SK-N-SH (cell line): ENCODE data around the gene LIN28B. TPM values are rescaled to one million over a fixed set of nuclear protein-coding genes. Genes with fewer than 3 reads are reported as not detected.

Experiments used
- CTCF ChIA-PET: fragments of 300-600, 350-600 bp; formaldehyde crosslinking; extraction: SDS; loops from one replicate; lab custom pipeline; 2021; lab: Yijun Ruan, JAX
- POLR2A ChIA-PET: fragments of 350-600 bp; sonication (Branson Sonifier 250); formaldehyde crosslinking; extraction: SDS; loops from one replicate; lab custom pipeline; 2020; ENCODE audit warnings: antibody characterized with exemption, inconsistent platforms; lab: Yijun Ruan, JAX
- DNase-seq: peaks from one replicate; pipeline ENCODE4 v3.0.0; 2012
- H2AFZ ChIP-seq: fragments of 200-600 bp; sonication (generic); 2 replicates; pipeline ENCODE4 v1.8.1; 2016; ENCODE audit warnings: antibody characterized with exemption, mild to moderate bottlenecking, low read depth
- H3F3A ChIP-seq: fragments of 200-600 bp; sonication (generic); replicated peaks from 2 replicates; pipeline ENCODE3; 2016; ENCODE audit warnings: antibody characterized with exemption, mild to moderate bottlenecking; ENCODE audit not compliant: insufficient read depth
- H3K27ac ChIP-seq, 2 experiments: fragments of 200-500 bp in 1 of 2; fragments of 200-600 bp in 1 of 2; sonication (Bioruptor generic) in 1 of 2; sonication (generic), shearing (Covaris generic) in 1 of 2; 2 replicates each; pipeline versions ENCODE4 v1.5.1 to v1.6.1; 2014 to 2016; ENCODE audit warnings: low read depth in 2 of 2, inconsistent platforms in 1 of 2, low read length in 1 of 2, mild to moderate bottlenecking in 1 of 2, mixed read lengths in 1 of 2
- H3K27me3 ChIP-seq: fragments of 200-600 bp; sonication (generic), shearing (Covaris generic); 2 replicates; pipeline ENCODE4 v1.6.1; 2016; ENCODE audit warnings: mixed run types; ENCODE audit not compliant: insufficient read depth
- H3K36me3 ChIP-seq, 2 experiments: fragments of 200-500 bp in 1 of 2; fragments of 200-600 bp in 1 of 2; sonication (Bioruptor generic) in 1 of 2; sonication (generic) in 1 of 2; replicated peaks in 1 of 2; 2 replicates each; pipeline versions ENCODE3 to v1.5.1; 2014 to 2016; ENCODE audit warnings: low read length in 1 of 2, mild to moderate bottlenecking in 1 of 2; ENCODE audit not compliant: insufficient read depth in 2 of 2, control insufficient read depth in 1 of 2
- H3K4me1 ChIP-seq, 2 experiments: fragments of 200-500 bp in 1 of 2; fragments of 200-600 bp in 1 of 2; sonication (Bioruptor generic) in 1 of 2; sonication (generic), shearing (Covaris generic) in 1 of 2; 2 replicates each; pipeline versions ENCODE4 v1.5.1 to v1.6.1; 2014 to 2016; ENCODE audit warnings: low read depth in 1 of 2, low read length in 1 of 2, mixed run types in 1 of 2; ENCODE audit not compliant: insufficient read depth in 2 of 2, control insufficient read depth in 1 of 2
- H3K4me2 ChIP-seq: fragments of 200-600 bp; sonication (generic), shearing (Covaris generic); 2 replicates; pipeline ENCODE4 v1.6.1; 2017; ENCODE audit warnings: mixed run types
- H3K4me3 ChIP-seq, 2 experiments: fragments of 200-500 bp in 1 of 2; fragments of 200-600 bp in 1 of 2; sonication (Bioruptor generic) in 1 of 2; sonication (generic), shearing (Covaris generic) in 1 of 2; 2 replicates each; pipeline versions ENCODE4 v1.5.1 to v1.8.1; 2014 to 2016; ENCODE audit warnings: low read depth in 2 of 2, inconsistent platforms in 1 of 2, low read length in 1 of 2, mild to moderate bottlenecking in 1 of 2, mixed read lengths in 1 of 2, moderate library complexity in 1 of 2
- H3K79me2 ChIP-seq: fragments of 200-600 bp; sonication (generic); 2 replicates; pipeline ENCODE4 v1.8.1; 2017; ENCODE audit warnings: mild to moderate bottlenecking; ENCODE audit not compliant: insufficient read depth
- H3K9ac ChIP-seq: fragments of 200-600 bp; sonication (generic); 2 replicates; pipeline ENCODE4 v1.6.1; 2017; ENCODE audit warnings: mixed run types
- H3K9me2 ChIP-seq: fragments of 200-600 bp; sonication (generic); 2 replicates; pipeline ENCODE4 v1.6.1; 2017; ENCODE audit warnings: mixed run types
- H3K9me3 ChIP-seq: fragments of 200-600 bp; sonication (generic); 2 replicates; pipeline ENCODE4 v1.6.1; 2017; ENCODE audit warnings: mixed run types, mild to moderate bottlenecking, moderate library complexity
- H4K20me1 ChIP-seq: fragments of 200-600 bp; sonication (generic); 2 replicates; pipeline ENCODE4 v1.6.1; 2017; ENCODE audit warnings: mild to moderate bottlenecking, mixed run types; ENCODE audit not compliant: insufficient read depth
- CHD2 ChIP-seq: fragments of 150-350 bp; IDR thresholded peaks from 2 replicates; pipeline ENCODE4 v1.6.1; 2018; ENCODE audit warnings: low read length; ENCODE audit not compliant: partially characterized antibody
- CTCF ChIP-seq: fragments of 200-600 bp; sonication (generic); IDR thresholded peaks from 2 replicates; pipeline ENCODE4 v1.6.1; 2017; ENCODE audit warnings: antibody characterized with exemption, mild to moderate bottlenecking, moderate library complexity
- EZH2phosphoT487 ChIP-seq: fragments of 200-600 bp; sonication (generic); IDR thresholded peaks from 2 replicates; pipeline ENCODE4 v1.6.1; 2017; ENCODE audit warnings: low read depth, mixed run types, mild to moderate bottlenecking, antibody characterized with exemption, moderate library complexity, borderline replicate concordance
- FOXJ3 ChIP-seq: sonication (generic); formaldehyde crosslinking; IDR thresholded peaks from 2 replicates; pipeline ENCODE4 v1.5.1; 2020; ENCODE audit warnings: mild to moderate bottlenecking, missing genetic modification reagents
- GATA2 ChIP-seq: sonication (generic); formaldehyde crosslinking; IDR thresholded peaks from 2 replicates; pipeline ENCODE4 v1.5.0; 2020; ENCODE audit warnings: mild to moderate bottlenecking, missing genetic modification reagents
- MXI1 ChIP-seq: IDR thresholded peaks from 2 replicates; pipeline ENCODE4 v1.6.1; 2012; ENCODE audit warnings: mild to moderate bottlenecking, low read depth, low read length, improper control_type of control experiment
- NFIC ChIP-seq: IDR thresholded peaks from 2 replicates; pipeline ENCODE4 v1.4.0; 2012; ENCODE audit warnings: borderline replicate concordance
- POLR2AphosphoS5 ChIP-seq: IDR thresholded peaks from 2 replicates; pipeline ENCODE4 v1.6.1; 2012; ENCODE audit warnings: low read depth, low read length
- SMC3 ChIP-seq: IDR thresholded peaks from 2 replicates; pipeline ENCODE4 v1.6.1; 2012; ENCODE audit warnings: low read depth, low read length, improper control_type of control experiment
- TAF1 ChIP-seq: IDR thresholded peaks from 2 replicates; pipeline ENCODE4 v1.6.1; 2012; ENCODE audit warnings: low read depth, mild to moderate bottlenecking, low read length, moderate library complexity, borderline replicate concordance
- TCF12 ChIP-seq: IDR thresholded peaks from 2 replicates; pipeline ENCODE4 v1.4.0; 2012
- YY1 ChIP-seq: IDR thresholded peaks from 2 replicates; pipeline ENCODE4 v1.4.0; 2012; ENCODE audit warnings: low read depth, mild to moderate bottlenecking
- ZBTB33 ChIP-seq: IDR thresholded peaks from 2 replicates; pipeline ENCODE4 v1.4.0; 2012; ENCODE audit warnings: low read depth, borderline replicate concordance
- WGBS: methylation state at CpG from one replicate; pipeline ENCODE4 v1.1.6; 2017; ENCODE audit warnings: low lambda C conversion rate; 5-methylcytosine and 5-hydroxymethylcytosine counted together
- polyA plus RNA-seq, 3 experiments: library from polyadenylated mRNA; depleted of rRNA; stranded (reverse); fragments of >200 nt; gene quantifications; 2 replicates each; pipeline ENCODE4 v1.2.3, GENCODE V29; 2012
- TF ChIP-seq, protein P1 (sequence below): IDR thresholded peaks from 2 replicates; pipeline ENCODE4 v1.6.1; 2012; ENCODE audit warnings: mild to moderate bottlenecking, low read depth, low read length, moderate library complexity

Gene LIN28B
- polyA plus RNA-seq, 1 of the 3 experiments (the other 2 are of a cell fraction) = 0.67 TPM

GRCh38 chr6:105106260-105106659, 149.4 kb downstream of the LIN28B start:
- Histone ChIP-seq H3K9me3 (no peaks in the 10 kb centered on the region), H3K27me3 (no peaks in the 10 kb centered on the region), H2AFZ (no peak overlapping the region), H3K9me2 (no peaks in the 10 kb centered on the region), H3F3A (no peaks in the 10 kb centered on the region), H3K4me1 (peaks cover 0 to 3% of the 10 kb centered on the region in 2 experiments; a peak in 1 of 4 replicates), H3K27ac (no peak overlapping the region), H3K36me3 (peaks cover 14 to 16% of the 10 kb centered on the region in 2 experiments), H3K9ac (no peak overlapping the region), H4K20me1 (no peaks in the 10 kb centered on the region), H3K4me3 (no peak overlapping the region), H3K79me2 (no peaks in the 10 kb centered on the region), H3K4me2 (no peak overlapping the region)
- DNase-seq = no peak
- ChIA-PET POLR2A (no interaction called here), CTCF (interaction anchor here (1.1 to 2.1 kb wide), 2 partner anchors 18 to 28 kb away, joined by 3 to 11 read pairs; no protein-coding TSS in a partner anchor)
- 99% methylated on average over 7 of the region's 8 CpGs for WGBS
- no peak for TF ChIP-seq POLR2AphosphoS5
- no peak for TF ChIP-seq TCF12
- no peak for TF ChIP-seq CTCF
- TF ChIP-seq YY1 = no peak
- no peak for TF ChIP-seq MXI1
- no peak for TF ChIP-seq FOXJ3
- TF ChIP-seq GATA2 (CRISPR knock-in tag) = no peak
- TF ChIP-seq TAF1 = no peak
- TF ChIP-seq SMC3 = no peak

DNA sequence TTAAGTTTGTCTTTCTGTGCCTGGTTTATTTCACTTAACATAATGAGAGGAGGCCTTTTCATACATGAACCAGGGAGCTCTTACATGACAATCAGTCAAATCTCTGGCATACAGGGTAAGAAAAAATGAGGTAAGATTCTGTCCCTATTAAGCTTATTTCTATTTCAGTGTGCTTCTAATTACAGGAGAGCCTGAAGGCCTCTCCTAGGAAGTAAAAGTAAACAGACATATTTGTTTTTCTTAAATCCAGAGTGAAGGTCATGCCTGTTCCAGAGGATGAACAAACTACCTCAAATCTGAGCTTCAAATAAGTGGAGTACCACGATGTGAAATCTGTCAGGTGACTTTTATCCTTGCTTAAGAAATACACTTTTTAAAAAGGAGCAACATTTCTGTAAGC, 150.3 kb downstream of the LIN28B start:
- Histone ChIP-seq H3K4me1 (peaks cover 0 to 3% of the 10 kb centered on the region in 2 experiments; a peak in 1 of 4 replicates), H3K4me2 (no peak overlapping the region), H3K27ac (no peak overlapping the region), H2AFZ (no peak overlapping the region), H3K9me3 (no peaks in the 10 kb centered on the region), H3K36me3 (peaks cover 16 to 20% of the 10 kb centered on the region in 2 experiments), H3K9me2 (no peaks in the 10 kb centered on the region), H3K79me2 (no peaks in the 10 kb centered on the region), H3K27me3 (no peaks in the 10 kb centered on the region), H3K4me3 (no peak overlapping the region), H3F3A (no peaks in the 10 kb centered on the region), H3K9ac (no peak overlapping the region), H4K20me1 (no peaks in the 10 kb centered on the region)
- 77% methylated on average over 1 of the region's 1 CpG for WGBS
- CTCF ChIA-PET = interaction anchor here (0.7 to 1.4 kb wide), 5 partner anchors 14 to 339 kb away, joined by 3 to 5 read pairs (median 4); partner anchors contain the start of gene PREP
- POLR2A ChIA-PET = no interaction called here
- TF ChIP-seq CHD2 = no peak
- DNase-seq = no peak

DNA sequence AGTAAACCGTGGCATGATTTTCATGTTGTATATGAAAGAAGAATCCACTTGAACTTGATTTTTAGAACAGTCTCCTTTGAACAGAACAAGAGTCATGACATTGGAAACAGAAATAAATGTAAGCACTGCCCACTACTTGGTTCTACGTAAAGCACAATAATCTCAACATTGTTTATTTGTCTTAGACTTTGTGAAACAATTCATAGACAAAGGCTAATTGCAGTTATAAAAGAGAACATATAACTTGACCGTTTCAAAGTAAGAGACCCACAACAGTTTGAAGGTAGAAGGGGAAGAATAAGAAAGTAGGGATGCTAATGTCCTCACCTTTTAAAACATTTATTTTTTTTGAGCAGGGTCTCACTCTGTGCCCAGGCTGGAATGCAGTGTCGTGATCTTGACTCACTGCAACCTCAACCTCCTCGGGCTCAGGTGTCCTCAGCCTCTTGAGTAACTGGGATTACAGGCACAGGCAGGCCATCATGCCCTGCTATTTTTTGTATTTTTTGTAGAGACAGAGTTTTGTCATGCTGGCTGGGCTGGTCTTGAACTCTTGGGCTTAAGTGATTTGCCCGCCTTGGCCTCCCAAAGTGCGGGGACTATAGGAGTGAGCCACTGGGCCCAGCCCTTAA, 151.8 kb downstream of the LIN28B start:
- H3F3A ChIP-seq = no peaks in the 10 kb centered on the region
- H3K9me3 ChIP-seq = no peaks in the 10 kb centered on the region
- H3K4me1 ChIP-seq = peaks cover 0 to 3% of the 10 kb centered on the region in 2 experiments; a peak in 1 of 4 replicates
- H2AFZ ChIP-seq = no peak overlapping the region
- no peak overlapping the region for H3K4me2 ChIP-seq
- no peaks in the 10 kb centered on the region for H3K79me2 ChIP-seq
- WGBS = 85% methylated on average over 7 of the region's 7 CpGs
- no peaks in the 10 kb centered on the region for H3K27me3 ChIP-seq
- peaks cover 16 to 19% of the 10 kb centered on the region in 2 experiments for H3K36me3 ChIP-seq
- ChIA-PET POLR2A (no interaction called here), CTCF (no interaction called here)
- no peak overlapping the region for H3K4me3 ChIP-seq
- H3K27ac ChIP-seq = no peak overlapping the region
- no peaks in the 10 kb centered on the region for H3K9me2 ChIP-seq
- no peaks in the 10 kb centered on the region for H4K20me1 ChIP-seq
- no peak overlapping the region for H3K9ac ChIP-seq
- DNase-seq = no peak
- TF ChIP-seq EZH2phosphoT487 = no peak
- no peak for TF ChIP-seq NFIC
- TF ChIP-seq TAF1 = no peak
- TF ChIP-seq, protein P1, sequence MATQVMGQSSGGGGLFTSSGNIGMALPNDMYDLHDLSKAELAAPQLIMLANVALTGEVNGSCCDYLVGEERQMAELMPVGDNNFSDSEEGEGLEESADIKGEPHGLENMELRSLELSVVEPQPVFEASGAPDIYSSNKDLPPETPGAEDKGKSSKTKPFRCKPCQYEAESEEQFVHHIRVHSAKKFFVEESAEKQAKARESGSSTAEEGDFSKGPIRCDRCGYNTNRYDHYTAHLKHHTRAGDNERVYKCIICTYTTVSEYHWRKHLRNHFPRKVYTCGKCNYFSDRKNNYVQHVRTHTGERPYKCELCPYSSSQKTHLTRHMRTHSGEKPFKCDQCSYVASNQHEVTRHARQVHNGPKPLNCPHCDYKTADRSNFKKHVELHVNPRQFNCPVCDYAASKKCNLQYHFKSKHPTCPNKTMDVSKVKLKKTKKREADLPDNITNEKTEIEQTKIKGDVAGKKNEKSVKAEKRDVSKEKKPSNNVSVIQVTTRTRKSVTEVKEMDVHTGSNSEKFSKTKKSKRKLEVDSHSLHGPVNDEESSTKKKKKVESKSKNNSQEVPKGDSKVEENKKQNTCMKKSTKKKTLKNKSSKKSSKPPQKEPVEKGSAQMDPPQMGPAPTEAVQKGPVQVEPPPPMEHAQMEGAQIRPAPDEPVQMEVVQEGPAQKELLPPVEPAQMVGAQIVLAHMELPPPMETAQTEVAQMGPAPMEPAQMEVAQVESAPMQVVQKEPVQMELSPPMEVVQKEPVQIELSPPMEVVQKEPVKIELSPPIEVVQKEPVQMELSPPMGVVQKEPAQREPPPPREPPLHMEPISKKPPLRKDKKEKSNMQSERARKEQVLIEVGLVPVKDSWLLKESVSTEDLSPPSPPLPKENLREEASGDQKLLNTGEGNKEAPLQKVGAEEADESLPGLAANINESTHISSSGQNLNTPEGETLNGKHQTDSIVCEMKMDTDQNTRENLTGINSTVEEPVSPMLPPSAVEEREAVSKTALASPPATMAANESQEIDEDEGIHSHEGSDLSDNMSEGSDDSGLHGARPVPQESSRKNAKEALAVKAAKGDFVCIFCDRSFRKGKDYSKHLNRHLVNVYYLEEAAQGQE = no peak
- no peak for TF ChIP-seq ZBTB33
